Epithelial cell of proximal tubule (primary cell): Measurements from ENCODE around the gene DMXL1. TPM values are rescaled to one million over a fixed set of nuclear protein-coding genes. Genes with fewer than 3 reads are reported as not detected.

Source experiments
- DNase-seq: peaks from one replicate; pipeline ENCODE4 v3.0.0-alpha.2; 2011; ENCODE audit warnings: low read depth
- H3K4me3 ChIP-seq: 2 replicates; pipeline ENCODE4 v1.5.1; 2011; ENCODE audit warnings: low read depth, mild to moderate bottlenecking, low read length
- CTCF ChIP-seq: conservative IDR thresholded peaks from 2 replicates; pipeline ENCODE4 v1.5.1; 2012; ENCODE audit warnings: low read depth, mild to moderate bottlenecking, low read length
- total RNA-seq: library from RNA; depleted of rRNA; stranded (reverse); fragments of >200 nt; gene quantifications from 2 replicates; pipeline ENCODE4 v1.2.3, GENCODE V29; 2015

DMXL1 gene, protein sequence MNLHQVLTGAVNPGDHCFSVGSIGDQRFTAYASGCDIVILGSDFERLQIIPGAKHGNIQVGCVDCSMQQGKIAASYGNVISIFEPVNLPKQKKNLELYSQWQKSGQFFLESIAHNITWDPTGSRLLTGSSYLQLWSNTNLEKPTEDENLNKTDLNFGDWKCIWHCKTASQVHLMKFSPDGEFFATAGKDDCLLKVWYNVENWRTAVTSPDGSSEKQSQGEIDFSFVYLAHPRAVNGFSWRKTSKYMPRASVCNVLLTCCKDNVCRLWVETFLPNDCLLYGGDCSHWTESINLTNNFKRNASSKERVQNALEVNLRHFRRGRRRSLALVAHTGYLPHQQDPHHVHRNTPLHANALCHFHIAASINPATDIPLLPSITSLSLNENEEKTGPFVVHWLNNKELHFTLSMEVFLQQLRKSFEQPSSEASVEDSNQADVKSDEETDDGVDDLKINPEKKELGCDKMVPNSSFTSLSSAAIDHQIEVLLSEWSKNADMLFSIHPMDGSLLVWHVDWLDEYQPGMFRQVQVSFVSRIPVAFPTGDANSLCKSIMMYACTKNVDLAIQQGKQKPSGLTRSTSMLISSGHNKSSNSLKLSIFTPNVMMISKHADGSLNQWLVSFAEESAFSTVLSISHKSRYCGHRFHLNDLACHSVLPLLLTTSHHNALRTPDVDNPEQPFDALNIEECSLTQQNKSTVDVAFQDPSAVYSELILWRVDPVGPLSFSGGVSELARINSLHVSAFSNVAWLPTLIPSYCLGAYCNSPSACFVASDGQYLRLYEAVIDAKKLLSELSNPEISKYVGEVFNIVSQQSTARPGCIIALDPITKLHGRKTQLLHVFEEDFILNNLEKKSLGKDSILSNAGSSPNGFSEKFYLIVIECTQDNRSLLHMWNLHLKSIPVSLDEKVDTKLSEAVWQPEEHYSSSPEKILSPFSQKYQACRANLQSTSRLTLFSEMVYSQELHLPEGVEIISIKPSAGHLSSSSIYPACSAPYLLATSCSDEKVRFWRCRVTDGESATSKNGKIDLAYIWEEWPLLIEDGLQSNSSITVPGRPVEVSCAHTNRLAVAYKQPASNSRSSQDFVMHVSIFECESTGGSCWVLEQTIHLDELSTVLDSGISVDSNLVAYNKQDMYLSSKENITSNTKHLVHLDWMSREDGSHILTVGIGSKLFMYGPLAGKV (N-terminal part only)
- total RNA-seq, result 10.6 and 11.9 TPM in 2 replicates

DNA sequence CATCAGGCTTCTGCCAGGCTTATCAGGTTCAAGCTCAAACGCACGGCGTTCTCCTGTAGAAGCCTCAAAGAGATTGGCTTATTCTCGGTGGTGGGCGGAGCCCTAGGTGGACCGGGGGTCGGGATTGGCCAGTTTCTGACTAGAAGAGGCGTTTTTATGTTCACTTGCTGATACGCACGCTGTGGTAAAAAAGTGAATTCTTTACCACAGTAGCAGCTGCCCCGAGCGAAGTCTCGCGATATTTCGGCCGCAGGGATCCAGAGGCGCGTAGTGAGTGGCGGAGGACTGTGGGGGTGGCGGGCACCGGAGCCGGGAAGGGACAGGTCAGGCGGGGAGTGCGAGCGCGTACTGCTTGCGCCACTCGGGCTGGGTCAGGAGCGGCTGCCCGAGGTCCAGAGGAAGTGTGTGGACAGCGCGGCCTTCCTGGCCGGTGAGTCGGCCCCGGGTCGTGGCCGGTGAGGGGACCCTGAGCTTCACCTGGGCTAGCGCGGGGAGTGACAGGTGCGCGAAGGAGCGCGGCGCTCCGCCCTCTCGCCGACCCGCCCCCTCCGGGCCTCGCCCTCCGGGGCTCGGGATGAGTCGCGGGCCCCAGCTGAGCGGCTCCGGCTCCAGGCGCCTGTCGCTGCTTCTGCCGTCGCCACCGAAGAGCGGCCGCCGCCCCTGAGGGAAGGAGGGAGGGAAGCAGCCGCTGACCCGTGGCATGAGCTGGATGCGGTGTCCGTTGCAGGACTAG, at the start of gene DMXL1:
Gene DMXL1 (plus strand): TSS at position 260 of the 733 bp plus-strand sequence. CDS start 483 bp downstream, outside the sequence.
- H3K4me3 ChIP-seq, result peak within 1 kb of the TSS; percentile 82
- peak; percentile 98 for DNase-seq
- TF ChIP-seq CTCF, result no peak

- no peak for DNase-seq
- no peak overlapping the region for H3K4me3 ChIP-seq
- TF ChIP-seq CTCF, result no peak
Observed at GRCh38 chr5:119021149-119021732, 49.6 kb upstream of the DMXL1 start.

DNA sequence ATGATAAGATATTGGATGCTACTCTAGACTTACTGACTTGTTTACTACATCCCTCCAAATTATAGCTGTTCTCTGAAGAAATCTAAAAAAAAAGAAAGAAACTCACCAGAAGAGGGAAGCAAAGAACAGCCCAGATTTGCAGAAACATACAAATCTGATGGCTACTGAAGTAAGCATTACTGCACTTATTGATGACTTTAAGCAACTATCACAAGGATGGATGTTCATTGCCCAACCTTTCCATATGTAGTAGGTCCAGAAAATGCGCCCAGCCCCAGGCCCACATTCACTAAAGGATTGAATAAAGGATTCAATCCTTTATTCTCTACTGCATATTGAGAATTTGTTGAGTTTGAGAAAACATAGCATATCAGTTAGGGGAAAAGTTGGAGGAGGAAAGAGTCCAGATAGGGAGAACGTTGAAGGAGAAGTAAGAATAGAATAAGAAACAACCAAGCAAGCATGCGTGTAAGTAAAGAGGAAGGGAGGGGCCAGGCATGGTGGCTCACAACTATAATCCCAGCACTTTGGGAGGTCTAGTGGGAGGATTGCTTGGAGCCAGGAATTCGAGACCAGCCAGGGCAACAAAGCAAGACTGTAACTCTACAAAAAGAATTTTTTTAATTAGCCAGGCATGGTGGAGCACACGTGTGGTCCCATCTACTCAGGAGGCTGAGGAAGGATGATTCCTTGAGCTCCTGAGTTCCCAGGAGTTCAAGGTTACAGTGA, 48.7 kb upstream of the DMXL1 start:
- TF ChIP-seq CTCF, result peak; percentile 63
- DNase-seq, result no peak

GRCh38 chr5:119022773-119023172, 48.1 kb upstream of the DMXL1 start:
- no peak overlapping the region for H3K4me3 ChIP-seq
- no peak for TF ChIP-seq CTCF
- no peak for DNase-seq

More for the DNA sequence above, 48.7 kb upstream of the DMXL1 start:
- no peak overlapping the region for H3K4me3 ChIP-seq

GRCh38 chr5:119028575-119028974, 42.3 kb upstream of the DMXL1 start:
- no peak overlapping the region for H3K4me3 ChIP-seq
- DNase-seq, result no peak
- TF ChIP-seq CTCF, result no peak
